Stimulated activated CD8-positive, alpha-beta memory T cell treated with anti-CD3 and anti-CD28 coated beads, Interleukin-15, amount 100 ng/mL, for 48 hours (primary cell): ENCODE results near the gene XPO1.
A peak's percentile ranks its signal among the peaks of the same experiment; 100 is the strongest.
"Not testable (repeated sequence)": the region's sequence is repeated elsewhere in the genome, so short reads cannot be mapped to it uniquely, and the experiment has no call there.

Experiments
- DNase-seq, 2 donors: peaks; one replicate each; pipeline ENCODE4 v3.0.0-alpha.2; 2020; ENCODE audit warnings: low read depth in 2 of 2

The XPO1 gene

GRCh38 chr2:61536180-61536571 is 2.0 kb downstream of the XPO1 start:
- DNase-seq = no peak

- DNase-seq = no peak
Measured at GRCh38 chr2:61535449-61535848, 2.7 kb downstream of the XPO1 start.

- DNase-seq = no peak
Measured at GRCh38 chr2:61534926-61535325, 3.2 kb downstream of the XPO1 start.

GRCh38 chr2:61530749-61531148 is 7.4 kb downstream of the XPO1 start:
- DNase-seq = no peak

- DNase-seq = no peak
Measured at GRCh38 chr2:61529944-61530735, 8.0 kb downstream of the XPO1 start.

- no peak for DNase-seq
Measured at GRCh38 chr2:61520261-61520660, 17.9 kb downstream of the XPO1 start.

- DNase-seq = no peak
Measured at GRCh38 chr2:61512768-61513398, 25.3 kb downstream of the XPO1 start.

GRCh38 chr2:61510674-61511671 is 27.2 kb downstream of the XPO1 start:
- DNase-seq = no peak

GRCh38 chr2:61504949-61505348 is 33.2 kb downstream of the XPO1 start:
- DNase-seq = no peak

- no peak for DNase-seq
Measured at GRCh38 chr2:61499060-61499459, 39.1 kb downstream of the XPO1 start.

- no peak for DNase-seq
Measured at GRCh38 chr2:61493523-61493942, 44.6 kb downstream of the XPO1 start.

- DNase-seq = no peak
Measured at GRCh38 chr2:61492476-61492875, 45.7 kb downstream of the XPO1 start.

GRCh38 chr2:61485281-61485680 is 52.9 kb downstream of the XPO1 start:
- no peak for DNase-seq

- DNase-seq = no peak
Measured at GRCh38 chr2:61478086-61478485, 60.1 kb downstream of the XPO1 start.

- DNase-seq = not testable (repeated sequence)
Measured at GRCh38 chr2:61476929-61477589, 61.1 kb downstream of the XPO1 start.

- no peak for DNase-seq
Measured at GRCh38 chr2:61471905-61472805, 66.0 kb downstream of the XPO1 start.

GRCh38 chr2:61470965-61471904 is 66.9 kb downstream of the XPO1 start, which contains the start of gene USP34:
TSS of gene USP34 (minus strand) at chr2:61471087. CDS start at chr2:61470692, 395 bp downstream.
- peak; percentile 89 to 93 for DNase-seq

GRCh38 chr2:61470122-61470951 is 67.8 kb downstream of the XPO1 start:
- DNase-seq = peak; percentile 76 to 79
